Kidney (tissue), 14 donors: ENCODE results near the gene CPN2. TPM values are rescaled to one million over a fixed set of nuclear protein-coding genes. Genes with fewer than 3 reads are reported as not detected.

Experiments
- DNase-seq, 5 donors: peaks; one replicate each; pipeline ENCODE4 v3.0.0-alpha.2; 2013 to 2020
- FAIRE-seq: peaks from 2 replicates; lab custom pipeline; 2012; peaks lifted over from hg19 to GRCh38; lab: Jason Lieb, UNC
- H3K27ac ChIP-seq, 2 donors: one replicate each; pipeline ENCODE4 v1.7.0; 2013; ENCODE audit warnings: low read depth in 2 of 2, low read length in 2 of 2, inconsistent platforms in 1 of 2
- H3K27me3 ChIP-seq: one replicate; pipeline ENCODE4 v1.7.1; 2013; ENCODE audit warnings: low read length, inconsistent platforms; ENCODE audit not compliant: control insufficient read depth, insufficient read depth
- H3K36me3 ChIP-seq, 3 donors: one replicate each; pipeline versions ENCODE4 v1.7.0 to v1.7.1; 2013; ENCODE audit warnings: low read length in 3 of 3, control low read depth in 1 of 3, inconsistent platforms in 1 of 3; ENCODE audit not compliant: insufficient read depth in 3 of 3, control insufficient read depth in 2 of 3
- H3K4me1 ChIP-seq, 3 donors: one replicate each; pipeline versions ENCODE4 v1.7.0 to v1.7.1; 2013; ENCODE audit warnings: low read length in 3 of 3, inconsistent platforms in 1 of 3, low read depth in 1 of 3; ENCODE audit not compliant: control insufficient read depth in 2 of 3, insufficient read depth in 2 of 3
- H3K4me3 ChIP-seq, 3 donors: one replicate each; pipeline versions ENCODE4 v1.7.0 to v1.8.1; 2013; ENCODE audit warnings: low read length in 3 of 3, control low read depth in 1 of 3, inconsistent platforms in 1 of 3
- H3K9ac ChIP-seq, 3 donors: one replicate each; pipeline versions ENCODE4 v1.7.0 to v1.7.1; 2013; ENCODE audit warnings: low read length in 3 of 3, control low read depth in 1 of 3, inconsistent platforms in 1 of 3
- H3K9me3 ChIP-seq, 3 donors: one replicate each; pipeline versions ENCODE4 v1.7.0 to v1.7.1; 2013; ENCODE audit warnings: low read length in 3 of 3, control low read depth in 1 of 3, inconsistent platforms in 1 of 3; ENCODE audit not compliant: control insufficient read depth in 2 of 3, insufficient read depth in 1 of 3
- CTCF ChIP-seq: IDR thresholded peaks from 3 replicates; pipeline ENCODE4 v1.5.1; 2012; ENCODE audit warnings: mild to moderate bottlenecking, moderate library complexity, borderline replicate concordance; ENCODE audit not compliant: insufficient read depth; ENCODE audit errors: extremely low read depth
- intact Hi-C: fragments of 100-400 bp; cut with DNase I; formaldehyde crosslinking; loops from one replicate; pipeline ENCODE4 v1.11.1; 2022
- polyA plus RNA-seq: library from polyadenylated mRNA; stranded (reverse); fragments of 350-450 nt; fragmentation: Illumina TruSeq; extraction: RNeasy Lipid Tissue Mini Kit (QIAGEN cat#74804); gene quantifications from one replicate; pipeline ENCODE4 v1.2.3, GENCODE V29; 2014; ENCODE audit warnings: low read depth, low replicate concordance; ENCODE audit not compliant: insufficient read depth
- total RNA-seq: library from RNA; stranded (reverse); fragmentation: NEBNext Ultra II Directional; extraction: Animal tissue kit (Norgen Biotek cat#: 25700); gene quantifications from one replicate; pipeline ENCODE4 v1.2.1, GENCODE V29; 2021
- donor health status: control.
- donor health status: control.
- donor health status: control.
- donor health status: control.
- donor health status: control.
- donor health status: DM: yes; HTN: yes; CAD: no.
- donor health status: Normal renal cell carcinoma (clear cell type).

The CPN2 gene
- total and polyA plus RNA-seq, 2 donors from 2014 or later = 0.72 to 15.8 TPM

- no peak overlapping the region for H3K9ac ChIP-seq
- no peak for TF ChIP-seq CTCF
- H3K27ac ChIP-seq = no peak overlapping the region
- intact Hi-C loops = no loop called here
- no peaks in the 10 kb centered on the region for H3K9me3 ChIP-seq
- no peaks in the 10 kb centered on the region for H3K36me3 ChIP-seq
- no peaks in the 10 kb centered on the region for H3K4me1 ChIP-seq
- H3K27me3 ChIP-seq = no peaks in the 10 kb centered on the region
- H3K4me3 ChIP-seq = peak overlapping the region in 1 of 3 donors; percentile 33
- DNase-seq (no peak), FAIRE-seq (no peak)
Measured at GRCh38 chr3:194350726-194351071, 429 bp downstream of the CPN2 start.

- FAIRE-seq = no peak
Measured at GRCh38 chr3:194348354-194348753, 2.8 kb downstream of the CPN2 start.

GRCh38 chr3:194346621-194347020 is 4.5 kb downstream of the CPN2 start:
- FAIRE-seq (no peak), DNase-seq (no peak)
- TF ChIP-seq CTCF = no peak
- Histone ChIP-seq H3K9ac (no peak overlapping the region), H3K27me3 (no peaks in the 10 kb centered on the region), H3K27ac (no peak overlapping the region), H3K4me1 (no peaks in the 10 kb centered on the region), H3K36me3 (no peaks in the 10 kb centered on the region), H3K4me3 (no peak overlapping the region), H3K9me3 (no peaks in the 10 kb centered on the region)
- intact Hi-C loops = loop anchor here (10.0 kb wide), 1 partner anchor 48 kb away; the partner anchor contains the start of gene GP5

More at GRCh38 chr3:194348354-194348753, 2.8 kb downstream of the CPN2 start:
- Histone ChIP-seq H3K27me3 (no peaks in the 10 kb centered on the region), H3K9ac (no peak overlapping the region), H3K36me3 (no peaks in the 10 kb centered on the region), H3K4me1 (no peaks in the 10 kb centered on the region), H3K4me3 (no peak overlapping the region), H3K27ac (no peak overlapping the region), H3K9me3 (no peaks in the 10 kb centered on the region)
- no peak for TF ChIP-seq CTCF
- intact Hi-C loops = loop anchor here (10.0 kb wide), 1 partner anchor 46 kb away; the partner anchor contains the start of gene GP5
- no peak for DNase-seq

- no peaks in the 10 kb centered on the region for H3K36me3 ChIP-seq
- peak in 1 of 5 donors; percentile 56 for DNase-seq
- no peak for FAIRE-seq
- no peak overlapping the region for H3K9ac ChIP-seq
- TF ChIP-seq CTCF = no peak
- intact Hi-C loops = loop anchor here (10.0 kb wide), 1 partner anchor 49 kb away; the partner anchor contains the start of gene GP5
- H3K4me1 ChIP-seq = no peaks in the 10 kb centered on the region
- H3K9me3 ChIP-seq = no peaks in the 10 kb centered on the region
- H3K27ac ChIP-seq = no peak overlapping the region
- no peak overlapping the region for H3K4me3 ChIP-seq
- H3K27me3 ChIP-seq = no peaks in the 10 kb centered on the region
Measured at GRCh38 chr3:194346035-194346434, 5.1 kb downstream of the CPN2 start.
